ENCODE data around the gene MAGEE1.
A peak's percentile ranks its signal among the peaks of the same experiment; 100 is the strongest.

The MAGEE1 gene

GRCh38 chrX:76427560-76428242 is at the start of gene MAGEE1:
Gene MAGEE1 (plus strand): TSS chrX:76427710. CDS start chrX:76427931, 221 bp downstream.
- DNase-seq (ENCODE audit: low read depth in 2 of 3, low spot score in 1 of 3): peak; percentile 62 to 72 (median 64)

GRCh38 chrX:76398970-76399369 is 28.5 kb upstream of the MAGEE1 start:
- no peak for DNase-seq (ENCODE audit: low read depth in 2 of 3, low spot score in 1 of 3)

- DNase-seq (ENCODE audit: low read depth in 2 of 3, low spot score in 1 of 3): no peak
These were observed 19.7 kb upstream of the MAGEE1 start for GRCh38 chrX:76407795-76408194.

GRCh38 chrX:76420237-76420636 is 7.3 kb upstream of the MAGEE1 start:
- no peak for DNase-seq (ENCODE audit: low read depth in 2 of 3, low spot score in 1 of 3)

GRCh38 chrX:76428243-76429130 is 977 bp downstream of the MAGEE1 start:
- DNase-seq (ENCODE audit: low read depth in 2 of 3, low spot score in 1 of 3): peak in 1 of 3 donors; percentile 3

- DNase-seq (ENCODE audit: low read depth in 2 of 3, low spot score in 1 of 3): no peak
These were observed 5.7 kb downstream of the MAGEE1 start for GRCh38 chrX:76433219-76433618.

GRCh38 chrX:76434103-76434741 is 6.7 kb downstream of the MAGEE1 start:
- no peak for DNase-seq (ENCODE audit: low read depth in 2 of 3, low spot score in 1 of 3)

- DNase-seq (ENCODE audit: low read depth in 2 of 3, low spot score in 1 of 3): no peak
These were observed 11.7 kb downstream of the MAGEE1 start for GRCh38 chrX:76439188-76439587.

- no peak for DNase-seq (ENCODE audit: low read depth in 2 of 3, low spot score in 1 of 3)
These were observed 26.4 kb downstream of the MAGEE1 start for GRCh38 chrX:76453737-76454406.

GRCh38 chrX:76454456-76454927 is 27.0 kb downstream of the MAGEE1 start:
- peak in 1 of 3 donors; percentile 10 for DNase-seq (ENCODE audit: low read depth in 2 of 3, low spot score in 1 of 3)

- DNase-seq (ENCODE audit: low read depth in 2 of 3, low spot score in 1 of 3): no peak
These were observed 49.8 kb downstream of the MAGEE1 start for GRCh38 chrX:76477353-76477752.

All from stimulated activated CD4-positive, alpha-beta T cell treated with anti-CD3 and anti-CD28 coated beads, Interleukin-12 subunit alpha, Interleukin-12 subunit beta, amount 100 ng/mL, for 48 hours (primary cell).